8988T (cell line): Measurements from ENCODE around the gene EFCAB5.
A peak's percentile ranks its signal among the peaks of the same experiment; 100 is the strongest.
"Not testable (repeated sequence)": the region's sequence is repeated elsewhere in the genome, so short reads cannot be mapped to it uniquely, and the experiment has no call there.

Source experiments
- DNase-seq: peaks from one replicate; pipeline ENCODE4 v3.0.0; 2011

The EFCAB5 gene

GRCh38 chr17:30021708-30022317 lies 80.4 kb downstream of the EFCAB5 start:
- no peak for DNase-seq

GRCh38 chr17:30025325-30025724 lies 83.9 kb downstream of the EFCAB5 start:
- not testable (repeated sequence) for DNase-seq

- no peak for DNase-seq
These were observed 86.2 kb downstream of the EFCAB5 start for GRCh38 chr17:30027676-30028075.

- DNase-seq = no peak
These were observed 89.9 kb downstream of the EFCAB5 start for GRCh38 chr17:30031214-30031869.

DNA sequence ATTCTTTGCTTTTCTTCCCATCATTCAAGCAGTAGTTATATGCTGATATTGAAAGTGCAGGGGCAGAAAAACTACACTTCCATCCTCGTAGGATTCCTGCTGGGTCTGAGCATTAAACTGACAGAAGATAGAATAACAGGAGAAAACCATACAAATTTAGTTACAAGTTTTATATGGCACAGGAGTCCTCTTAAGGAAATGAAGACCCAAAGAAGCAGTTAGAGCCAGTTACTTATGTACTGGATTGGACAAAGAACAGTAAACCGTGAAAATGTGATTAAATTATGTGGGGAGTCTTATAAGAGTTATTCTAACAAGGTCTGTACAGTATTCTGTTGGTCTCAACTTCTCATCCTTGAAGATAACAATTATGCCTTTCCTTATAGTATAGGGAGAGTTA lies 93.9 kb downstream of the EFCAB5 start:
- DNase-seq = no peak

DNA sequence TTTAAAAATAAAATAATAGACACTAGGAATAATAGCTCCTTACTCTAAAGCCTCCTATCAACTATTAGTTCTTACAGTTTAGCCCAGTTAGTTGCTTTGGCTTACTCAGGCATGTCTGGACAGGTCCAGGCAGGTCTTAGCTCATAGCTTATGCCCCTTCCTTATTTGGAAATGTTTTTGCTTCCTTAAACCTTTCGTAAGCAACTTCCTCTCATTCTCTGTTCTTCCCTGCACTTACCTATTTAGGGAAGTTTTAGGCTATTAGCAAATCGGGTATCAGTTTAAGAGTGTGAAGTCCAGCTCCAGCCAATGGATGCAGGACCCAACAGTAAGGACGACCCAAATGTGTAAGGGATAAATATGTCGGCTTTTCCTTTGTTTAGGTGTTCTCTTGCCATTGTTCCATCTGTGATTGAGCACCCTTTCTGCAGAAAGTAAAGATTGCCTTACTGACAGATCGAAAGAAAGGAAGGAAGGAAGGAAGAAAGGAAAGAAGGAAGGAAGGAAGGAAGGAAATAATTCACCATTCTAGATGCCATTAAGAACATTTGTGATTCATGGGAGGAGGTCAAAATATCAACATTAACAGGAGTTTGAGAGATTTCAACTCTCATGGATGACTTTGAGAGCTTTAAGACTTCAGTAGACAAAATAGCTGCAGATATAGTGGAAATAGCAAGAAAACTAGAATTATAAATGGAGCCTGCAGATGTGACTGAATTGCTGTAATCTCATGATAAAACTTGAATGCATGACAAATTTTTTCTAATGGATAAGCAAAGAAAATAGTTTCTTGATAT lies 99.5 kb downstream of the EFCAB5 start:
- DNase-seq = not testable (repeated sequence)

DNA sequence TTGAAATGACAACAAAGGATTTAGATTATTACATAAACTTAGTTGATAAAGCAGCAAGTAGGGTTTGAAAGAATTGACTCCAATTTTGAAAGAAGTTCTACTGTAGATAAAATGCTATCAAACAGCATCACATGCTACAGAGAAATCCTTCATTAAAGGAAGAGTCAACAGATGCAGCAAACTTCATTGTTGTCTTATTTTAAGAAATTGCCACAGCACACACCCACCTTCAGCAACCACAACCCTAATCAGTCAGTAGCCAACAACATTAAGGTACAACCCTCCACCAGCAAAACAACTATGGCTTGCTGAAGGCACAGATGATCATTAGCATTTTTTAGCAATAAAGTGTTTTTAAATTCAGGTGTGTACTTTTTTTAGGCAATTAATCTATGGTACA lies 100.1 kb downstream of the EFCAB5 start:
- DNase-seq = no peak

- no peak for DNase-seq
These were observed 120.9 kb downstream of the EFCAB5 start for GRCh38 chr17:30062372-30062771.

- no peak for DNase-seq
These were observed 123.3 kb downstream of the EFCAB5 start for GRCh38 chr17:30064738-30065137.

- no peak for DNase-seq
These were observed 127.0 kb downstream of the EFCAB5 start for GRCh38 chr17:30068465-30068864.

GRCh38 chr17:30074254-30074653 lies 132.8 kb downstream of the EFCAB5 start:
- DNase-seq = no peak

DNA sequence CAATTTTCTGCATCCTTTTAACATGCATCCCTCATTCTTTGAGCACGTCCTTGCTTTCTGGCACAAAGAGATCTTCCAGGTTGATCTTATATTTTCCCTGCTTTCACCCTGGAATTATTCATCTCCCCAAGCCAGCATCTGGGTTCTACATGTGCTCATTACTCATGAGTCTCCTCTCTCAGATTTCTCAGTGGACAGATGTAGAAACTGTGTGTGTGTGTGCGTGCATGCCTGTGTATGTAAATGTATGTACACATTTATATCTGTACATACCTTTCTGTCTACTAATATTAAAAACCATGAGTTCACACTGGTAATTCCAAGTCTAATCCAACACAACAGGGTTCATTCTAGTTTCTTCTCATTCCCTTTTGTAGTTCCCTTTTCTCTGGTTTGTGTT lies 133.3 kb downstream of the EFCAB5 start:
- no peak for DNase-seq

- DNase-seq = no peak
These were observed 141.3 kb downstream of the EFCAB5 start for GRCh38 chr17:30082773-30083172.

DNA sequence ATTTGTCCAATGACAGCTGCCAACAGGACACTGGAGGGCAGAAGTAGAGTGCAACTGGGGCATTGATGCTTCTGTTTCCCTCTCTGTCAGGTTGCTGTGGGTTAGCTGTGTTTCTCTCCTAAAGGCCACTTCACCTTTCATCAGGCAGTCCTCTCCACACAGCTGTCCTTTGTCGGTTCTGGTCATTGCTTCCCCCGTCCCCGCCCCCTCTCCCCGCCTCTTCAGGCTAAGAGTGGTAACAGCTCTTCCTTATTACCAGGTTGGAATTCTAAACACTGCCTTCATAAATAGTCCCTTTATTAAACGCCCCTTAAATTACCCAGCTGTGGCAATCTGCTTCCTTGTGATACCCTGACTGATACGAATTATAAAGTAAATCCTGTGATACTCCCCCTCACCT lies 143.4 kb downstream of the EFCAB5 start:
- no peak for DNase-seq

DNA sequence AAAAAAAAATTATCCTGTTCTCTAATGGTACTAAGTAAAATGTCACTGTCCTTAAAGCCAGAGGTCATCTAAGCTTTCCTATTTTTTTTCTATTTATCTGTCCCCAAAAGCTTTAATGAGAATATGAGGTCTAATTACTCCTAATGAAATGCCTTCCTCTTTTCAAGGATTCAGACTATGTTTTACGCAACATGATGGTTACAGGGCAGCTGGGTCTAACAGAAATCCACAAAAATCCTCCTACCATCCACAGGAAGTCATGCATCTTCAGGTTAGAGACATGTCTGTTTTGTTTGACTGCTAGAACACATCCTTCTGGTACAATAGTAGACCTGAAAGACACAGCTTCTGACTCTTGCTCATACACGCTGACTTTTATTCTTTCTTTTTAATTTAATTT lies 145.5 kb downstream of the EFCAB5 start:
- no peak for DNase-seq

- DNase-seq = not testable (repeated sequence)
These were observed 146.0 kb downstream of the EFCAB5 start for GRCh38 chr17:30087431-30087830.

GRCh38 chr17:30091121-30091670 lies 149.8 kb downstream of the EFCAB5 start:
- no peak for DNase-seq

DNA sequence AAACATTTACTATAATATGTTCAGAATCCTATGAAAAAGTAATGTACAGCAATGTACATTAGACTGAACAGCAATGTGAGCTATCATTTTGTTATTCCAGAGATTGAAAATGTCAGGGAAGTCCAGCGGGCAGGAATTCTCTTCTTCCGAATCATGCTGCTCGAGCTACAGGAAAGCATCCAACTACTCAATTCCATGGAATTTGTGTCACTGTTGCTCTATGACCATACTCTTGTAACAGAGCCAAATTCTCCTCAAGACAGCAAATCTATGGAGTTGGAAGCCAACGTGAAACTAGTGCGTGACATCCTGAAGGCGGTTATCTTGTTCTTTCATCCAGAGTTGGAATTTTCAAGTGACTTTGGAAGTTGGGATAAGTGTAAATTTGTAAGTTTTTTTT lies 150.3 kb downstream of the EFCAB5 start:
- DNase-seq = no peak

DNA sequence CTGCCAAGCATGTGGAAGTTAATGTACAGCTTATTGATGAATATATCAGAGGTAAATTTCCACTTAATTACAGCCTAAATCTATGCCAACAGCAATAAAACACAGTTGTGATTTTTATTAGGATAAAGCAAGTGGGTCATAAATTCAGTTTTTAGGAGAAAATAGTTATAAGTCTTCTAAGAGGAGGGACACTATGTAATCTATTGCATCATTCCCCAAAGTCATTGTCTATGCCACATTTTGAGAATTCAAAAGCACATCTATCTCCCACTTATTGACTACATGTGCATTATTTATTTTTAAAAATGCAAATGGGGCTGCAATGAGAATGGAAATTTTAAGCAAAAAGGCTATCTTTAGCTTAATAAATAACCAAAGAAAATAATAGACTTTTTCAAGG lies 151.5 kb downstream of the EFCAB5 start:
- DNase-seq = no peak

DNA sequence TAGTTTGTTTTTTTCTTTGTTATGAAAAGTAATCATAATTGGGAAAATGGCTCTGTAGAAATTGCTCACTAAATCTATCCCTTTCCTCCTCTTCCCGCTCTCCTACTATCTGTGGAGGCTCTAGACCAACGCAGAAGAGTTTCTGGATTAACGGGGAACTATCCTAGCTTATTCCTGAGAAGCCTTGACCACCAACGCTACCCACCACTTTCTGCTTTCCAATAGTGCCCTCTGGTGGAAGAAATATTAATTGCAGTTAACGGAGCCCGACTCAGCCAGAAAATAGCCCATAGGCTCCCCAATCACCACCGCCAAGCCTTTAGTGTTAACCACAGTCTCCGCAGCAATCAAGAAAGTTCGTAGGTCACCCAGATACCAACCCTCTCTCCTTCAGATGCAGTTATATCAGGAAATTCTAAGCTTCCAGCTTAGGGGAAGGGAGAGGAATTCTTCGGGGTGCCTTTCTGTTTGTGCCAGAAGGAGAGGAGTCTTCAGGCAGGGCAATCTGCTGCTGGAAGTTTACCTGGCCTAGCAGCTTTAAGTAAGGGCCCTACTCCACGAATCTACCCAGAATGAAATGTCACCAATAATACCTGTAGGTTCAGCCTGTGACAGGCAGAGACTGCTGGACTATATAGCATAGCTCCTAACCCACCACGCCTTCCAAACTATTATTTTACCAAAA lies 152.2 kb downstream of the EFCAB5 start:
- peak; percentile 26 for DNase-seq

DNA sequence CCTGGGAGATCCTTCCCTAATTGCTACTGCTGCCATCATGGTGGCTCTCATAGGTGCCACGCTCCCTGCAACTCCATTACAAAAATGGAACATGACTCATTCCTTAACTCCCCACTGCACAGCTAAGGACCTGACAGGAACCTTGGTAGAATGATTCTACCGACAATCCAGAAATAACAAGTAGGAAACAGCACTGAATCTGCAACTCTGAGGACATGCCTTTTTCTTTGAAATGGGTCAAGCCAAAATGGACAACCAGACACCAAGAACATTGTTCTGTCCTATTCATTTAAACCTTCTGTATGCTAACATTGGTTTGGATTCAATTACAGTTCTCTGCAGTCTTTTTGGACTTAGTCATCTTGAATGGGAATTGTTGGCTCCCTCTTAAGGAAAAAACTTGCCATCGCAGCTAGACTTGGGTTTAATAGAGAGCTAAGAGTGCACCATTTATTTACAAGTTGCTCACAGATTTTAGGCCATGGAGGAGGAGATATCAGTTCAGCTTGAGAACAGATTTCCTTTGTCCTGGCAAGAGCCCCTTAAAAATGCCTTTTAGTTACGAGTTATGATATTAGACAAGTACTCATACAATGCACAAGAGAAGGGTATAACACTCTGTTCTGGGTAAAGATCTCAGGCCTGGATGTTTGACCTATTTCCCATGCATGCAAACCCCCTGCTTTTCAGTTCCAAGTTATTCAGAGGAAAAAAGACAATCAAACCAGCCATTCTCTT lies 154.2 kb downstream of the EFCAB5 start:
- no peak for DNase-seq

DNA sequence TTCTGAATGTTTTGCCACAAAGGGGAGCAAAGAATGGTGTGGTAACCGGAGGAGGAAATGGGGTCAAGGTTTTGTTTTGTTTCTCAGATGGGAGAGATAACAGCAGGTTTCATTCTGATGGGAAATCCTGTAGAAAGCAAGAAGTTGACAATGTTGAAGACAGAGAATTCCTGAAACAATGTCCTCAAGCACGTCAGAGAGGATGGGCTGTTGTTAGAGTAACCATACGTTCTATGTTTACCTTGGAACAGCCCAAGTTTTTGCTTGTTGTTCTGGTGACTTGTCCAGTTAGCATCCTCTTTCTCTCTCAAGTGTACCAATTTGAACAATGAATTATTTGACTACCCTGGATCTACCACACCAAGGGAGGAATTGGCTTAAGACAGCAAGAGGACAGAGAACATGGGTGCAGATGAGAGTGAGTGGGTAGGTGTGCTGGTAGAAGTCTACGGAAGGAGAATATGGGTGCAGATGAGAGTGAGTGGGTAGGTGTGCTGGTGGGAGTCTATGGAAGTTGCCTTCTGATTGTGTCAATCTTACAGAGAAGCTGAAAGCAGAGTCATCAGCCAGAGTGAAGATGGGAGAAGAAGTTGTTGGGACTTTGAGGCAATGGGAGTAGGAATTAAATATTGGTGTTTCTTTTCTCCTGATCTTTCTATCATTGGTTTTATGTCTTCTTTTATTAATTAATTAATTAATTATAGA lies 160.4 kb downstream of the EFCAB5 start:
- DNase-seq = no peak
